Superior temporal gyrus (tissue), 1 donor: Measurements from ENCODE around the gene GPAT3.

Experiments used
- DNase-seq: peaks from one replicate; pipeline ENCODE4 v3.0.0-alpha.2; 2016; ENCODE audit errors: extremely low spot score

The GPAT3 gene

DNA sequence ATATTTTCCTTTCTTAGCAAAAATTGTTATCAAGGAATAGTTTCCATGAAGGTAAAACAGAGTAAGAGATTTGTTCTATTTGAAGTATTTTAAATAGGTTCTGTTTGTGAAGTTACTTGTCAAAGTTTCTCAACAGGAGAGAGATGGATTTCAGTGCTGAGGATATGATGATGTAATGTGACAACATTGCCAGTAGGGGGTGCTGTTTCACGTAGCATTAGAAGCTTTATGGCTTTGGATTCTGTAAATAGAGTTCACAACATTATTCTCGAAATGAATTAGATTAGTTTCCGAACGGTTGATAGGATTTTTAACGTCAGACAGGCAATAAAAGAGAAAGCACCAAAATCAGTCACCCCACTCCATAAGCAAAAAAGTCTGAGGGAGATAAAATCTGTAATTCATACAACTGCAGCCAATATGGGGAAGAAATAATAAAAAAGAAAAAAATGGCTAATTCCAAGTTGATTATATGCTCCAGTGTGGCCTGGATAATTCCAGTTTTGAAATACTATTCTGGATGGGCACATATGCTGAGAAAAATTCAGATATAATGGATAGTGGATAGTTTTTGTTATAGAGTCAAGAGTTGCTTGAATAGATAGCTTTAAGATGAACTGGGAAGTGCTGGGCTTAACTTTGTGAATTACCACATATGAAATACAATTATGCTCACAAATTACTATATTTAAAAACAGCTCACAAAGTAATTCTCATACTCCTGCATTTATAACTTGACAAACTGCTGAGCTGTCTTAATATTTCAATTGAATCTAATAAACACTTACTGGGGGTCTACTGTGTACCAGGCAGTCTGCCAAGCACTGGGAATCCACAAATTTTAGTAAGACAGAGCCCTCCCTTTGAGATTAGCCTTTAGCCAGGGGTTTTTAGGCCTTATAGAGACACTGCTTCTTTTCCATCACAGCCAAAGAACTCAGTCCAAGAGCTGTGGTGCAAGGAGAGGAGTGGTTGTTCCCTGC is 109.1 kb downstream of the GPAT3 start:
- peak; percentile 90 for DNase-seq

DNA sequence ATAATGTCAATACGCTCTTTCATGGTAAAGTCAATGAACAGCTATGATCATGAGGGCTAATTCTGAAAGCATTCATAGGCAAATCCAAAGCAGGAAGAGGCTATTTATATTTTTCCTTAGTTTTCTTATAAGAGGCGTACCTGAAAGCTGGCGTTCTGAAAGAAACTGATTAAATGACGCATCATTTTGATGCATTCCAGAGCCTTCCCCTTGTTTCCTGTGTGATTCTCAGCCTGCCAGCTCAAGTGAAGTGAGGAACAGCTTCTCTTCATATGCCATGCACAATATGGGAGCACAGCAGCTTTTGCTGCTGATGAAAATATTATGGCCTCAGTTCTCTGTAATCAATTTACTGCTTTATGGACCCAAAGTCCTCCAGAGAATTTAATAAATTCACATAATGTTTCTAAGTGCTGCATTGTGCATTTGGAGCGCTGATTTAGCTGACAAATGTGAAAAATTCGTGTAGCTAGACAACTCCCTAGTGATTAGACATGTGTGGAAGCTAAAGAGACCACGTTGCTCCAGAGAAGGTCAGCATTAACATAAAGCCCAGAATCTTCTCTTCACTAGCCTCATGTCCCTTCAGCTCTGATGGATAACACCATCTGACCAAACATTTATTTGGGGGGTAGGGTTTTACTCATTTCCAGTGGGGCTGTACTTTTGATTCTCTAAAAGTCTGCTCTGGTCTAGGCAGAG is 110.8 kb downstream of the GPAT3 start:
- DNase-seq = no peak

DNA sequence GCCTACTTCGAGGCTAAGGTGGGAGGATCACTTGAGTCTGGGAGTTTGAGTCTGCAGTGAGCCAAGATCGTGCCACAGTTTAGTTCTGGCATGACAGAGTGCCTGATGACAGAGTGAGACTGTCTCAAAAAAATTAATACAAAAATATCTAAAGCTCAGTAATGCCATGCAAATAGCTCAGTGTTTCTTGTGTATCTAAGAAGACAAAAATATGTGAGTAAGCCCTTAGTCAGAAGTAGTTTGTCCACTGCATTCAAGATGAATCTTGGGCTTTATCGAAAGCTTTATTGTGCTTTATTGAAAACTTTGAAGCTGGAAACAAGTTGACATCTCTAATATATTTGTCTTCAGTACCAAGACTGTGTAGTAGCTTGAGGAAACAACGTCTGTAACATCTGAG is 115.9 kb downstream of the GPAT3 start:
- no peak for DNase-seq
